GM12878 (cell line): ENCODE results near the gene CDKN1C.

Experiments used
- ASH2L ChIP-seq: fragments of 300-600, 200-600 bp; sonication (generic); IDR thresholded peaks from 2 replicates; pipeline ENCODE4 v1.6.1; 2017; ENCODE audit warnings: low read depth, mild to moderate bottlenecking, borderline replicate concordance
- CTCF ChIP-seq, 3 experiments: IDR thresholded peaks in 2 of 3; conservative IDR thresholded peaks in 1 of 3; 2 replicates each; pipeline ENCODE4 v1.5.1; 2011; ENCODE audit warnings: low read depth in 3 of 3, low read length in 3 of 3, mild to moderate bottlenecking in 3 of 3, control low read depth in 2 of 3, moderate library complexity in 2 of 3, inconsistent platforms in 1 of 3, mixed read lengths in 1 of 3; ENCODE audit not compliant: control insufficient read depth in 2 of 3, insufficient read depth in 1 of 3; ENCODE audit errors: extremely low read depth in 1 of 3
- HDAC2 ChIP-seq: fragments of 200-600 bp; sonication (generic); IDR thresholded peaks from 2 replicates; pipeline ENCODE4 v1.6.1; 2017
- HDGF ChIP-seq: fragments of 450-650 bp; IDR thresholded peaks from 2 replicates; pipeline ENCODE4 v1.6.1; 2016; ENCODE audit warnings: antibody characterized with exemption
- POLR2AphosphoS5 ChIP-seq: IDR thresholded peaks from 2 replicates; pipeline ENCODE4 v1.6.1; 2011; ENCODE audit warnings: mild to moderate bottlenecking, low read length, inconsistent platforms
- RFX5 ChIP-seq: IDR thresholded peaks from 2 replicates; pipeline ENCODE4 v1.6.1; 2011; ENCODE audit warnings: low read depth, low read length, improper control_type of control experiment
- SIN3A ChIP-seq: IDR thresholded peaks from 2 replicates; pipeline ENCODE4 v1.6.1; 2012; ENCODE audit warnings: low read depth, low read length, improper control_type of control experiment
- TAF1 ChIP-seq: IDR thresholded peaks from 2 replicates; pipeline ENCODE4 v1.6.1; 2011; ENCODE audit warnings: mild to moderate bottlenecking, low read depth, low read length, borderline replicate concordance
- ZBTB33 ChIP-seq: fragments of 450-650 bp; IDR thresholded peaks from 2 replicates; pipeline ENCODE4 v1.6.1; 2017; ENCODE audit warnings: mild to moderate bottlenecking
- ZNF274 ChIP-seq: IDR thresholded peaks from one replicate; pipeline ENCODE4 v1.8.0; 2011; ENCODE audit not compliant: insufficient read length, insufficient read depth
- TF ChIP-seq, protein P1 (sequence below): IDR thresholded peaks from 2 replicates; pipeline ENCODE4 v1.6.1; 2012; ENCODE audit warnings: improper control_type of control experiment, low read depth, low read length; ENCODE audit not compliant: insufficient replicate concordance

DNA sequence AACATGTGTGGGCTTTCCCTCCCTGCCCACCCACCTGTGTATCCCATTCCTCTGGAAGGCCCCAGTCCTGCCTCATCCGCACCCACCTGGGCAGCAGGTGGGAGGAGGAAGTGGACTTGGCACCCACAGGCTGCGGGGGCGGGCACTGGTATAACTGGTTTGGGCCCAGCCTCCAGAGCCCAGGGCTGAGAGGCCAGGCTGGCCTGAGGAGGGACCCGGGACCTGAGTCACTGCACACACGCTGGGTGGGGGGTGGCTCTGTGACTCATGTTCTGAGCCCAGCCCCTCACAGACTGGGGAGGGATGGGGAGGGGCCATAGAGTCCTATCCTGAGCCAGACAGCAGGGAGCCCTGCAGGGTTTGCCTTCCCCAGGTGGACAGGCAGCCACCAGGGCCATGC lies 26.9 kb upstream of the CDKN1C start:
- TF ChIP-seq TAF1, result no peak
- TF ChIP-seq ZBTB33, result no peak
- no peak for TF ChIP-seq HDGF
- no peak for TF ChIP-seq CTCF (IDR thresholded peaks at IDR 0.05 in 2 of 3, conservative IDR thresholded peaks at IDR 0.05 in 1 of 3; ENCODE audit: control insufficient read depth in 2 of 3, extremely low read depth in 1 of 3, insufficient read depth in 1 of 3, low read depth in 3 of 3, low read length in 3 of 3)
- TF ChIP-seq, protein P1, sequence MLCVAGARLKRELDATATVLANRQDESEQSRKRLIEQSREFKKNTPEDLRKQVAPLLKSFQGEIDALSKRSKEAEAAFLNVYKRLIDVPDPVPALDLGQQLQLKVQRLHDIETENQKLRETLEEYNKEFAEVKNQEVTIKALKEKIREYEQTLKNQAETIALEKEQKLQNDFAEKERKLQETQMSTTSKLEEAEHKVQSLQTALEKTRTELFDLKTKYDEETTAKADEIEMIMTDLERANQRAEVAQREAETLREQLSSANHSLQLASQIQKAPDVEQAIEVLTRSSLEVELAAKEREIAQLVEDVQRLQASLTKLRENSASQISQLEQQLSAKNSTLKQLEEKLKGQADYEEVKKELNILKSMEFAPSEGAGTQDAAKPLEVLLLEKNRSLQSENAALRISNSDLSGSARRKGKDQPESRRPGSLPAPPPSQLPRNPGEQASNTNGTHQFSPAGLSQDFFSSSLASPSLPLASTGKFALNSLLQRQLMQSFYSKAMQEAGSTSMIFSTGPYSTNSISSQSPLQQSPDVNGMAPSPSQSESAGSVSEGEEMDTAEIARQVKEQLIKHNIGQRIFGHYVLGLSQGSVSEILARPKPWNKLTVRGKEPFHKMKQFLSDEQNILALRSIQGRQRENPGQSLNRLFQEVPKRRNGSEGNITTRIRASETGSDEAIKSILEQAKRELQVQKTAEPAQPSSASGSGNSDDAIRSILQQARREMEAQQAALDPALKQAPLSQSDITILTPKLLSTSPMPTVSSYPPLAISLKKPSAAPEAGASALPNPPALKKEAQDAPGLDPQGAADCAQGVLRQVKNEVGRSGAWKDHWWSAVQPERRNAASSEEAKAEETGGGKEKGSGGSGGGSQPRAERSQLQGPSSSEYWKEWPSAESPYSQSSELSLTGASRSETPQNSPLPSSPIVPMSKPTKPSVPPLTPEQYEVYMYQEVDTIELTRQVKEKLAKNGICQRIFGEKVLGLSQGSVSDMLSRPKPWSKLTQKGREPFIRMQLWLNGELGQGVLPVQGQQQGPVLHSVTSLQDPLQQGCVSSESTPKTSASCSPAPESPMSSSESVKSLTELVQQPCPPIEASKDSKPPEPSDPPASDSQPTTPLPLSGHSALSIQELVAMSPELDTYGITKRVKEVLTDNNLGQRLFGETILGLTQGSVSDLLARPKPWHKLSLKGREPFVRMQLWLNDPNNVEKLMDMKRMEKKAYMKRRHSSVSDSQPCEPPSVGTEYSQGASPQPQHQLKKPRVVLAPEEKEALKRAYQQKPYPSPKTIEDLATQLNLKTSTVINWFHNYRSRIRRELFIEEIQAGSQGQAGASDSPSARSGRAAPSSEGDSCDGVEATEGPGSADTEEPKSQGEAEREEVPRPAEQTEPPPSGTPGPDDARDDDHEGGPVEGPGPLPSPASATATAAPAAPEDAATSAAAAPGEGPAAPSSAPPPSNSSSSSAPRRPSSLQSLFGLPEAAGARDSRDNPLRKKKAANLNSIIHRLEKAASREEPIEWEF, result no peak
- TF ChIP-seq SIN3A, result no peak
- TF ChIP-seq POLR2AphosphoS5, result no peak
- TF ChIP-seq ASH2L, result no peak
- TF ChIP-seq ZNF274, result no peak
- no peak for TF ChIP-seq RFX5
- no peak for TF ChIP-seq HDAC2
